Measurements from ENCODE around the gene INO80B.

Gene INO80B

GRCh38 chr2:74424139-74424992 lies 30.5 kb upstream of the INO80B start:
- WGBS (ENCODE audit: extremely low coverage, insufficient coverage, insufficient read length), result no CpG with 5 or more reads among the region's 5 CpGs
- H4K12ac ChIP-seq (ENCODE audit: low read depth, low read length), result no peak overlapping the region
- no peak overlapping the region for H3K4me3 ChIP-seq (ENCODE audit: low read depth, low read length)
- no peaks in the 10 kb centered on the region for H3K27me3 ChIP-seq (ENCODE audit: insufficient read depth, low read length)
- H3K9ac ChIP-seq (ENCODE audit: low read length), result no peak overlapping the region
- H3K9me3 ChIP-seq (ENCODE audit: insufficient read depth, low read depth, low read length), result no peaks in the 10 kb centered on the region
- H2BK5ac ChIP-seq (ENCODE audit: low read depth, low read length, poor library complexity), result no peak overlapping the region
- H3K36me3 ChIP-seq (ENCODE audit: control insufficient read depth in 1 of 2, insufficient read depth in 2 of 2, low read length in 2 of 2), result peaks cover 35 to 46% of the 10 kb centered on the region in 2 experiments
- H2BK120ac ChIP-seq (ENCODE audit: insufficient read depth, low read length, poor library complexity), result no peak overlapping the region
- H3K4ac ChIP-seq (ENCODE audit: low read depth, low read length), result no peak overlapping the region
- no peaks in the 10 kb centered on the region for H3K79me1 ChIP-seq (ENCODE audit: low read length)
- DNase-seq, result peak; percentile 61 to 64
- H3K18ac ChIP-seq (ENCODE audit: low read length), result no peak overlapping the region
- no peak overlapping the region for H3K27ac ChIP-seq (ENCODE audit: low read depth, low read length)
- no peak overlapping the region for H4K8ac ChIP-seq (ENCODE audit: low read depth, low read length)
- H3K4me2 ChIP-seq (ENCODE audit: low read length), result no peak overlapping the region
- peaks cover 2% of the 10 kb centered on the region for H3K79me2 ChIP-seq (ENCODE audit: control insufficient read depth, insufficient read depth, low read length, poor library complexity)
- no peak overlapping the region for H3K14ac ChIP-seq (ENCODE audit: low read length)
- no peak overlapping the region for H2AFZ ChIP-seq (ENCODE audit: insufficient read depth, low read length, poor library complexity)
- H3K4me1 ChIP-seq (ENCODE audit: control insufficient read depth in 1 of 2, insufficient read depth in 2 of 2, low read length in 2 of 2), result peaks cover 6 to 9% of the 10 kb centered on the region in 2 experiments
- no peak overlapping the region for H3K23ac ChIP-seq (ENCODE audit: low read length)
- H4K91ac ChIP-seq (ENCODE audit: low read depth, low read length), result no peak overlapping the region
- no peak overlapping the region for H2AK5ac ChIP-seq (ENCODE audit: low read length)
- no peak overlapping the region for H2BK12ac ChIP-seq (ENCODE audit: low read length)

GRCh38 chr2:74424995-74425406 lies 29.9 kb upstream of the INO80B start:
- no peaks in the 10 kb centered on the region for H3K9me3 ChIP-seq (ENCODE audit: insufficient read depth, low read depth, low read length)
- H4K8ac ChIP-seq (ENCODE audit: low read depth, low read length), result no peak overlapping the region
- H2AK5ac ChIP-seq (ENCODE audit: low read length), result no peak overlapping the region
- H2BK5ac ChIP-seq (ENCODE audit: low read depth, low read length, poor library complexity), result no peak overlapping the region
- peaks cover 6 to 9% of the 10 kb centered on the region in 2 experiments for H3K4me1 ChIP-seq (ENCODE audit: control insufficient read depth in 1 of 2, insufficient read depth in 2 of 2, low read length in 2 of 2)
- no peak overlapping the region for H2BK120ac ChIP-seq (ENCODE audit: insufficient read depth, low read length, poor library complexity)
- no peak overlapping the region for H3K18ac ChIP-seq (ENCODE audit: low read length)
- H3K79me1 ChIP-seq (ENCODE audit: low read length), result no peaks in the 10 kb centered on the region
- H3K4me2 ChIP-seq (ENCODE audit: low read length), result no peak overlapping the region
- H3K4me3 ChIP-seq (ENCODE audit: low read depth, low read length), result no peak overlapping the region
- H2AFZ ChIP-seq (ENCODE audit: insufficient read depth, low read length, poor library complexity), result no peak overlapping the region
- no peak overlapping the region for H4K12ac ChIP-seq (ENCODE audit: low read depth, low read length)
- H3K23ac ChIP-seq (ENCODE audit: low read length), result no peak overlapping the region
- H3K14ac ChIP-seq (ENCODE audit: low read length), result no peak overlapping the region
- no peak overlapping the region for H3K27ac ChIP-seq (ENCODE audit: low read depth, low read length)
- H2BK12ac ChIP-seq (ENCODE audit: low read length), result no peak overlapping the region
- no CpG with 5 or more reads among the region's 5 CpGs for WGBS (ENCODE audit: extremely low coverage, insufficient coverage, insufficient read length)
- H3K9ac ChIP-seq (ENCODE audit: low read length), result no peak overlapping the region
- H3K4ac ChIP-seq (ENCODE audit: low read depth, low read length), result no peak overlapping the region
- no peak for DNase-seq
- H4K91ac ChIP-seq (ENCODE audit: low read depth, low read length), result no peak overlapping the region
- H3K79me2 ChIP-seq (ENCODE audit: control insufficient read depth, insufficient read depth, low read length, poor library complexity), result peaks cover 2% of the 10 kb centered on the region
- no peaks in the 10 kb centered on the region for H3K27me3 ChIP-seq (ENCODE audit: insufficient read depth, low read length)
- peaks cover 42 to 52% of the 10 kb centered on the region in 2 experiments for H3K36me3 ChIP-seq (ENCODE audit: control insufficient read depth in 1 of 2, insufficient read depth in 2 of 2, low read length in 2 of 2)

- Histone ChIP-seq H3K79me2 (ENCODE audit: control insufficient read depth, insufficient read depth, low read length, poor library complexity) (peaks cover 2% of the 10 kb centered on the region), H3K79me1 (ENCODE audit: low read length) (no peaks in the 10 kb centered on the region), H4K12ac (ENCODE audit: low read depth, low read length) (no peak overlapping the region), H2AK5ac (ENCODE audit: low read length) (no peak overlapping the region), H3K36me3 (ENCODE audit: control insufficient read depth in 1 of 2, insufficient read depth in 2 of 2, low read length in 2 of 2) (peaks cover 47 to 57% of the 10 kb centered on the region in 2 experiments), H3K23ac (ENCODE audit: low read length) (no peak overlapping the region), H4K91ac (ENCODE audit: low read depth, low read length) (no peak overlapping the region), H3K27me3 (ENCODE audit: insufficient read depth, low read length) (no peaks in the 10 kb centered on the region), H3K14ac (ENCODE audit: low read length) (no peak overlapping the region), H3K4me3 (ENCODE audit: low read depth, low read length) (no peak overlapping the region), H3K4me1 (ENCODE audit: control insufficient read depth in 1 of 2, insufficient read depth in 2 of 2, low read length in 2 of 2) (peaks cover 6 to 9% of the 10 kb centered on the region in 2 experiments), H3K4me2 (ENCODE audit: low read length) (no peak overlapping the region), H3K4ac (ENCODE audit: low read depth, low read length) (no peak overlapping the region), H2AFZ (ENCODE audit: insufficient read depth, low read length, poor library complexity) (no peak overlapping the region), H2BK12ac (ENCODE audit: low read length) (no peak overlapping the region), H4K8ac (ENCODE audit: low read depth, low read length) (no peak overlapping the region), H3K18ac (ENCODE audit: low read length) (no peak overlapping the region), H3K9me3 (ENCODE audit: insufficient read depth, low read depth, low read length) (no peaks in the 10 kb centered on the region), H3K9ac (ENCODE audit: low read length) (no peak overlapping the region), H2BK120ac (ENCODE audit: insufficient read depth, low read length, poor library complexity) (no peak overlapping the region), H2BK5ac (ENCODE audit: low read depth, low read length, poor library complexity) (no peak overlapping the region), H3K27ac (ENCODE audit: low read depth, low read length) (no peak overlapping the region)
- no CpG with 5 or more reads among the region's 7 CpGs for WGBS (ENCODE audit: extremely low coverage, insufficient coverage, insufficient read length)
- DNase-seq, result peak; percentile 91 to 95
Observed at GRCh38 chr2:74425523-74425922, 29.4 kb upstream of the INO80B start.

- no peak overlapping the region for H3K9ac ChIP-seq (ENCODE audit: low read length)
- H4K8ac ChIP-seq (ENCODE audit: low read depth, low read length), result no peak overlapping the region
- no peaks in the 10 kb centered on the region for H3K27me3 ChIP-seq (ENCODE audit: insufficient read depth, low read length)
- no peaks in the 10 kb centered on the region for H3K79me1 ChIP-seq (ENCODE audit: low read length)
- no peak overlapping the region for H3K27ac ChIP-seq (ENCODE audit: low read depth, low read length)
- no peak for DNase-seq
- no peak overlapping the region for H2AFZ ChIP-seq (ENCODE audit: insufficient read depth, low read length, poor library complexity)
- no peak overlapping the region for H2BK120ac ChIP-seq (ENCODE audit: insufficient read depth, low read length, poor library complexity)
- H4K12ac ChIP-seq (ENCODE audit: low read depth, low read length), result no peak overlapping the region
- no peak overlapping the region for H2BK12ac ChIP-seq (ENCODE audit: low read length)
- no peak overlapping the region for H3K18ac ChIP-seq (ENCODE audit: low read length)
- H3K23ac ChIP-seq (ENCODE audit: low read length), result no peak overlapping the region
- H3K79me2 ChIP-seq (ENCODE audit: control insufficient read depth, insufficient read depth, low read length, poor library complexity), result peaks cover 1% of the 10 kb centered on the region
- no peak overlapping the region for H3K4ac ChIP-seq (ENCODE audit: low read depth, low read length)
- peaks cover 4 to 7% of the 10 kb centered on the region in 2 experiments for H3K4me1 ChIP-seq (ENCODE audit: control insufficient read depth in 1 of 2, insufficient read depth in 2 of 2, low read length in 2 of 2)
- no peaks in the 10 kb centered on the region for H3K9me3 ChIP-seq (ENCODE audit: insufficient read depth, low read depth, low read length)
- H3K36me3 ChIP-seq (ENCODE audit: control insufficient read depth in 1 of 2, insufficient read depth in 2 of 2, low read length in 2 of 2), result peaks cover 53 to 63% of the 10 kb centered on the region in 2 experiments
- H3K4me2 ChIP-seq (ENCODE audit: low read length), result no peak overlapping the region
- WGBS (ENCODE audit: extremely low coverage, insufficient coverage, insufficient read length), result no CpG with 5 or more reads among the region's 14 CpGs
- H3K14ac ChIP-seq (ENCODE audit: low read length), result no peak overlapping the region
- H2AK5ac ChIP-seq (ENCODE audit: low read length), result no peak overlapping the region
- no peak overlapping the region for H3K4me3 ChIP-seq (ENCODE audit: low read depth, low read length)
- H4K91ac ChIP-seq (ENCODE audit: low read depth, low read length), result no peak overlapping the region
- no peak overlapping the region for H2BK5ac ChIP-seq (ENCODE audit: low read depth, low read length, poor library complexity)
Observed at GRCh38 chr2:74426181-74426758, 28.6 kb upstream of the INO80B start.
